ENCODE results near the gene EGFR. TPM values are rescaled to one million over a fixed set of nuclear protein-coding genes. Genes with fewer than 3 reads are reported as not detected.

The EGFR gene
- total and polyA plus RNA-seq, 7 donors = 3.6 to 39.7 (median 14.1) TPM

DNA sequence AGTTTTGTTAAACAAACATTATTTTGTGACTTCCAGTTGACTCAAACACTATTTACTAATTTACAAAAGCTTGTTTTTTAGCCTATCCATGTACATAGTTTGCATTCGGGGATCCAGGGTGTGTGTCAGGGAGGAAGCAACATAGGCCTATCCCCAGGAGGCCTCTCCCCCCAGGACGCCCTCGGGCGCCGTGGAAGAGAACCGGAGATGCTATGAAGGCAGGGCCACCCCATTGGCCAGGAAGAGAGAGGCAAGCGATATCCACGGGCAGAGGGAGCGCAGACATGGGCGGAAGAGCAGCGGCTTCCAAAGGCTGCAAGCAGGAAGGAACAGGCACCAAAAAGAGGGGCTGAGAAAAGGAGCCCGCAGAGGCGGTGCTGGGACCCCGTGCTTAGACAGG lies 38.3 kb upstream of the EGFR start:
- intact Hi-C loops (cut with DNase I) = no loop called here
- H3K4me1 ChIP-seq = no peaks in the 10 kb centered on the region
- TF ChIP-seq, protein P1, sequence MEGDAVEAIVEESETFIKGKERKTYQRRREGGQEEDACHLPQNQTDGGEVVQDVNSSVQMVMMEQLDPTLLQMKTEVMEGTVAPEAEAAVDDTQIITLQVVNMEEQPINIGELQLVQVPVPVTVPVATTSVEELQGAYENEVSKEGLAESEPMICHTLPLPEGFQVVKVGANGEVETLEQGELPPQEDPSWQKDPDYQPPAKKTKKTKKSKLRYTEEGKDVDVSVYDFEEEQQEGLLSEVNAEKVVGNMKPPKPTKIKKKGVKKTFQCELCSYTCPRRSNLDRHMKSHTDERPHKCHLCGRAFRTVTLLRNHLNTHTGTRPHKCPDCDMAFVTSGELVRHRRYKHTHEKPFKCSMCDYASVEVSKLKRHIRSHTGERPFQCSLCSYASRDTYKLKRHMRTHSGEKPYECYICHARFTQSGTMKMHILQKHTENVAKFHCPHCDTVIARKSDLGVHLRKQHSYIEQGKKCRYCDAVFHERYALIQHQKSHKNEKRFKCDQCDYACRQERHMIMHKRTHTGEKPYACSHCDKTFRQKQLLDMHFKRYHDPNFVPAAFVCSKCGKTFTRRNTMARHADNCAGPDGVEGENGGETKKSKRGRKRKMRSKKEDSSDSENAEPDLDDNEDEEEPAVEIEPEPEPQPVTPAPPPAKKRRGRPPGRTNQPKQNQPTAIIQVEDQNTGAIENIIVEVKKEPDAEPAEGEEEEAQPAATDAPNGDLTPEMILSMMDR (IDR thresholded peaks at IDR 0.05) = no peak
- H3K4me3 ChIP-seq = no peak overlapping the region
- DNase-seq (no peak), ATAC-seq (no peak)
- no peak overlapping the region for H3K27ac ChIP-seq
- no peaks in the 10 kb centered on the region for H3K27me3 ChIP-seq (ENCODE audit: insufficient read depth in 3 of 3, low read length in 2 of 3)
- WGBS, 3 donors = 91 to 93% (median 92%) methylated on average over 14 of the region's 14 CpGs
- H3K36me3 ChIP-seq (ENCODE audit: insufficient read depth in 1 of 2, low read depth in 1 of 2) = no peaks in the 10 kb centered on the region
- H3K9me3 ChIP-seq = no peaks in the 10 kb centered on the region

DNA sequence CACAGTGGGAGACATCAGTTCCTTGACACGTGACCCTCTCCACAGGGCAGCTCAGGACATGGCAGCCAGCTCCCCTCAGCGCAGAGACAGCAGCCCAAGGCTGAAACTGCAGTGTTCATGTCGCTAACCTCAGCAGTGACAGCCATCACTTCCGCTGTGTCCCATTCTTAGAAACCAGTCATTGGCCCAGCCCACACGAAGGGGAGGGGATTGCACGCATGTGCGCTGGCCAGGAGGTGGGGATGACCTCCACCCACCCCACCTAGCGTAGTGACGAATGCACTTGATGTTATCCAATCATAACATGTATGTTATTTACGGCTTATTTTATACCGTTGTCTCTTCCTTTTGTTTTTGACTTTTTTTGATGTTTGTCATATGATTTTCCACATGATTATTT lies 36.9 kb upstream of the EGFR start:
- no peak for DNase-seq
- ATAC-seq = no peak
- no peaks in the 10 kb centered on the region for H3K4me1 ChIP-seq
- no peak overlapping the region for H3K27ac ChIP-seq
- TF ChIP-seq, protein P1 (IDR thresholded peaks at IDR 0.05) = no peak
- 92 to 94% (median 93%) methylated on average over 11 of the region's 11 CpGs for WGBS, 3 donors
- no peaks in the 10 kb centered on the region for H3K9me3 ChIP-seq
- H3K27me3 ChIP-seq (ENCODE audit: insufficient read depth in 3 of 3, low read length in 2 of 3) = no peaks in the 10 kb centered on the region
- intact Hi-C loops (cut with DNase I) = no loop called here
- no peak overlapping the region for H3K4me3 ChIP-seq
- H3K36me3 ChIP-seq (ENCODE audit: insufficient read depth in 1 of 2, low read depth in 1 of 2) = no peaks in the 10 kb centered on the region

DNA sequence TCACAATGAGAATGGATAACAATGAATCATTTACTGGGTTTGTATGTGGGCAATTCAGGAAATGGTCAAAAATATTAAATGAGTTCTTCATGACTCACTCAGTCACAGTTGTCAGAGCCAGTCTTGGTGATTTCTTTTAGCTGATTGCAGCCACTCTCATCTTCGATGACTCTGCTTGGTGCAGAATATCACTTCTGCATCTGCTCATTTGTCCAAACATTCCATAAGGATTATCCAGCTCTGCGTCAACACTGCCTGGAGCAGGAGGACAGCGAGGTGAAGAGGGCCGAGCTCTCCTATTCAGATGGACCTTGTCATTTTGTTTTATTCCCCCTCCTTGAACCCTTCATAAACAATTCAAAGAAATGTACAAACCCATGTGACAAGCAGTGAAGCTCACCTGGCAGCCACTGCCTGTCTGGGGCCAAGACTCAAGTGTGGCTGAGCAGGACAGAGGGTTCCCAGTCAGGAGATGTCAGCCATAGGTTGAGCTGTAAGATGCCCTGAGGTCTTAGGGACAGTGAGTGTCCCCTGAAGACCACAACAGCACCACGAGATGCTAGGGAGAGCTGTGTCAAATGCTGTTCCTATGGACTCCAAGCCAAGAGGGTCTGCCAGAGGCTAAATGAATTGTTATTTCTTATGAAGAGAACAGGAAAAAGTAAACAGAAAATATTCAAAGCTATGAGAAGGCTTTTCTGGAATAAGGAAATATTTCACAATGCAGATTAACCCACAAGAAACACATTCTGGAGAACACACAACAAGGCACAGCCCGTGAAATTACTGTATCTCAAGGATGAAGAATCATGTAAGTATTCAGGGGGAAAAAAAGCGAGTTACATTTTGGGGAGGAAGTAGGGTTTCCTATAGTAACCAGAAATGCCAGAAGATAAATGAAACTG lies 33.1 kb upstream of the EGFR start:
- intact Hi-C loops (cut with DNase I) = no loop called here
- WGBS, 3 donors = 50 to 70% (median 54%) methylated on average over 7 of the region's 7 CpGs
- no peaks in the 10 kb centered on the region for H3K4me1 ChIP-seq
- ATAC-seq (no peak), DNase-seq (no peak)
- H3K9me3 ChIP-seq = no peaks in the 10 kb centered on the region
- H3K27ac ChIP-seq = no peak overlapping the region
- H3K27me3 ChIP-seq (ENCODE audit: insufficient read depth in 3 of 3, low read length in 2 of 3) = no peaks in the 10 kb centered on the region
- H3K36me3 ChIP-seq (ENCODE audit: insufficient read depth in 1 of 2, low read depth in 1 of 2) = no peaks in the 10 kb centered on the region
- H3K4me3 ChIP-seq = no peak overlapping the region
- TF ChIP-seq, protein P1 (IDR thresholded peaks at IDR 0.05) = no peak

DNA sequence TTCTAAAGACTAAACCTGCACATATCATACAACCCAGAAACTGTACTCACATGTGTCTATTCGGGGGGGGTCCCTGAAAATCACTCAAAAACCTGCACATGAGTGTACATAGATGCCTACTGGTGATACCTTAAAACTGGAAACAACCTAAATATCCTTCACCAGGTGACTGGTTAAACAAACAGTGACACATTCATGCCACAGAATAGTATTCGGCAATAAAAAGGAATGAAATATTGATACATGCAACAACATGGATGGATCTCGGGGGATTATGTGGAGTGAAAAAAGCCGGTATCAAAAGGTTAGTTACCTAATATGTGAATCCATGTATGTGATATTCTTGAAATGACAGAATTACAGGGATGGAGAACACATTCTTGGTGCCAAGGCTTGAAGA lies 32.1 kb upstream of the EGFR start:
- DNase-seq (no peak), ATAC-seq (no peak)
- intact Hi-C loops (cut with DNase I) = no loop called here
- Histone ChIP-seq H3K36me3 (ENCODE audit: insufficient read depth in 1 of 2, low read depth in 1 of 2) (no peaks in the 10 kb centered on the region), H3K27me3 (ENCODE audit: insufficient read depth in 3 of 3, low read length in 2 of 3) (no peaks in the 10 kb centered on the region), H3K27ac (no peak overlapping the region), H3K4me3 (no peak overlapping the region), H3K9me3 (no peaks in the 10 kb centered on the region), H3K4me1 (no peaks in the 10 kb centered on the region)
- WGBS, 3 donors = 87 to 91% (median 88%) methylated on average over 4 of the region's 4 CpGs
- TF ChIP-seq, protein P1 (IDR thresholded peaks at IDR 0.05) = no peak
